Large intestine (tissue), 3 donors: ENCODE measurements around the gene SYT2. TPM values are rescaled to one million over a fixed set of nuclear protein-coding genes. Genes with fewer than 3 reads are reported as not detected.
"Not testable (repeated sequence)": the region's sequence is repeated elsewhere in the genome, so short reads cannot be mapped to it uniquely, and the experiment has no call there.

Experiments used
- DNase-seq, 2 donors: peaks; one replicate each; pipeline versions ENCODE4 v3.0.0 to v3.0.0-alpha.2; 2013
- H3K27ac ChIP-seq: one replicate; pipeline ENCODE4 v1.5.1; 2013; ENCODE audit warnings: low read length
- H3K27me3 ChIP-seq: 2 replicates; pipeline ENCODE4 v1.6.1; 2013; ENCODE audit warnings: low read length; ENCODE audit not compliant: control insufficient read depth, insufficient read depth
- H3K36me3 ChIP-seq: 2 replicates; pipeline ENCODE4 v1.6.1; 2013; ENCODE audit warnings: low read length; ENCODE audit not compliant: control insufficient read depth, insufficient read depth
- H3K4me1 ChIP-seq: one replicate; pipeline ENCODE4 v1.6.1; 2013; ENCODE audit warnings: low read length; ENCODE audit not compliant: control insufficient read depth, insufficient read depth
- H3K4me3 ChIP-seq: one replicate; pipeline ENCODE4 v1.5.1; 2013; ENCODE audit warnings: low read length
- H3K9me3 ChIP-seq: one replicate; pipeline ENCODE4 v1.6.1; 2013; ENCODE audit warnings: mild to moderate bottlenecking, low read depth, low read length, moderate library complexity; ENCODE audit not compliant: control insufficient read depth
- WGBS: methylation state at CpG from one replicate; pipeline ENCODE4 v1.1.5; 2013; ENCODE audit warnings: low lambda C conversion rate; ENCODE audit not compliant: insufficient coverage; 5-methylcytosine and 5-hydroxymethylcytosine counted together
- polyA plus RNA-seq: library from polyadenylated mRNA; unstranded; fragments of 120-200 nt; gene quantifications from one replicate; pipeline ENCODE4 v1.2.1, GENCODE V29; 2013

SYT2 gene
- polyA plus RNA-seq, 1 donor, result 1.4 TPM

DNA sequence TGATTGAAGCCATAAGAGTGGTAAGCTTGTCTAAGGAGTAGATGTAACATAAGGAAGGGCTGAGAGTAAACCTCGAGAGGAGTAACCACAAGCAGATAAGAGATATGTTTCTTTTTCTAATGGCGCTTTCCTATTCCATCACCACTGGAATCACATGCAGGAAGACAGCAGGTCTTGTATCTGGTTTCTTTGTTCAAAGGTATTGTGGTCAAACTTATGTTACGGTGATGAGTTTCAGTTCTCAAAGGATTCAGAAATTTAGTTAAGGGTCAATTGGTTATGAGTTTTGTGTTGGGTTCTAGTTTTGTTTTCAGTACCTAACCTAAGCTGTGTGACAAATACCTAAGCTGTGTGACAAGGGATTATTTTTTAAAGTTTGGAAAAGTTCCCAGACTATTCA is 163.5 kb downstream of the SYT2 start:
- not testable (repeated sequence) for H3K4me1 ChIP-seq, H3K36me3 ChIP-seq, H3K4me3 ChIP-seq, H3K27me3 ChIP-seq, H3K27ac ChIP-seq, DNase-seq, H3K9me3 ChIP-seq
- no CpG with 5 or more reads among the region's 3 CpGs for WGBS

DNA sequence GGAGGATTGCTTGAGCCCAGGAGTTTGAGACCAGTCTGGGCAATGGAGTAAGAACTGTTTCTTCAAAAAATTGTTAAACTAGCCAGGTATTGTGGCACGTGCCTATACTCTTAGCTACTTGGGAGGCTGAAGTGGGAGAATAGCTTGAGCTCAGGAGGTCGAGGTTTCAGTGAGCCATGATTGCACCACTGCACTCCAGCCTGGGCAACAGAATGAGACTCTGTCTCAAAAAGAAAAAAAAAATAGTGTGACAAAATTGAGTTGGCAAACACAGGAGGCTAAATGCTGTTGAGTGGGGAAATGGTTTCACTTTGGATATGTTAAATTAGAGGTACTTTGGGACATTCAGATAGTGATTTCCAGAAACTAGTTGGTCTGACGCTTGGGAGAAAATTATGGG is 163.9 kb downstream of the SYT2 start:
- 100% methylated on average over 2 of the region's 3 CpGs for WGBS
- DNase-seq, H3K27me3 ChIP-seq, H3K9me3 ChIP-seq, H3K27ac ChIP-seq, H3K4me3 ChIP-seq, H3K36me3 ChIP-seq, H3K4me1 ChIP-seq: not testable (repeated sequence)

DNA sequence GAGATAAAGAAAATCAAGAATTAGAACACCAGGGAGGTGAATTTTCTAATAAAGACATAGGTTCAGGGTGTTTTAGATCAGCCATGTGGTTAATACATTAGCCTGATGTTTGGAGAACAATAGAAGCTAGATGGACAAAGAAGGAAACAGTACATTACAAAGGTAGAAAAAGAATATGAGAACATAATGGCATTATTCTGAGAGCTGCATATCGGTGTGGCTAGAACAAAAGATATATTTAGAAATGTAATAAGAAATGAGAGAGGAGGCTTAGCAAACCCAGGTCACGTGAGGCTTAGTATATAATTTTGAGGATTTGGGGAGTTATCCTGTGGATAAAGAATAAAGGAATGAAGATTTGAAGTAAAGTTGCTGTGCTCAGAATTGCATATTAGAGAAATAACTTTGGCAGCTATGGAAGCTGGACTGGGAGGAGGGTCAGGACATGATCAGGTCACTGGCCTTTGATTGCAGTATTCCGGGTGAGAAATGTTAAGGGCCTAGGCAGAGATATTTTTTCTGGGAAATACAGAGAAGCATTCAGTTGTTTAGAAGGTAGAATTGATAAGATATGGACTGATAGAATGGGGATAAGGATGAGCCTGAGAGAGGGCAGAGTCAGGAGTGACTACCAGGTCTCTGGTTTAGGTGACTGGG is 164.5 kb downstream of the SYT2 start:
- not testable (repeated sequence) for H3K27ac ChIP-seq, H3K9me3 ChIP-seq, DNase-seq, H3K36me3 ChIP-seq, H3K27me3 ChIP-seq, H3K4me3 ChIP-seq, H3K4me1 ChIP-seq
- WGBS, result 90% methylated on average over 1 of the region's 3 CpGs

DNA sequence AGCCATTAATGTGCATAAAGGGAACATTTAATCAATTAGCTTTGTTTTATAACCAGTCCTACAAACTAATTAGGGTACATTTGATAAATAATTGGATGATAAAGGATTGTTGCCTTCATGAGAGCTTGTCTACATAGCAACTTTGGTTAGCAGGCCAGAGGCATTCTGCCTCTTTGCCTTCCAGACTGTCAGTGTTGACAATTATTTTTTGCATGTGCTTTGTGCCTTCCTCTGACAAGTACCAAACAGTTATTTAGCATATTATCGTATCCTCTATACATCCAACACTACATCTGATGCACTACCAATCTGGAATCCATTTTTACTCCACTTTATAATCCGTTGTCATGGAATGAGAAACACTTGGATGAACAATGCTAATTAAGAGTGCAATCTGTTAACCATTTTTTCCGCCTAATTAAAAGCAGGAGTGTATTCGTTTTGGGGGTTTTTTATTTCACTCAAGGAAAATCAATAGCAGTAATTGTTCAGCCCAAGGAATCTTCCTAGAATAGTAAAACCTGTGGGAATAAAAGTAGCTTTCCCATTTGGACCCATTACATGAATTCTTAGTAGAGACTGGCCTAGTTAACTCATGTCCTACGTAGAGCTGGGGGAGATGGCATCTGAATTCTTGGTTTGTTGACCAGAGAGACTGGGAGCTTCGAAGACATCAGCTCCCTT is 165.3 kb downstream of the SYT2 start:
- no CpG with 5 or more reads among the region's 6 CpGs for WGBS
- not testable (repeated sequence) for H3K27me3 ChIP-seq, DNase-seq, H3K4me1 ChIP-seq, H3K4me3 ChIP-seq, H3K36me3 ChIP-seq, H3K9me3 ChIP-seq
- peak overlapping the region; percentile 17 for H3K27ac ChIP-seq

DNA sequence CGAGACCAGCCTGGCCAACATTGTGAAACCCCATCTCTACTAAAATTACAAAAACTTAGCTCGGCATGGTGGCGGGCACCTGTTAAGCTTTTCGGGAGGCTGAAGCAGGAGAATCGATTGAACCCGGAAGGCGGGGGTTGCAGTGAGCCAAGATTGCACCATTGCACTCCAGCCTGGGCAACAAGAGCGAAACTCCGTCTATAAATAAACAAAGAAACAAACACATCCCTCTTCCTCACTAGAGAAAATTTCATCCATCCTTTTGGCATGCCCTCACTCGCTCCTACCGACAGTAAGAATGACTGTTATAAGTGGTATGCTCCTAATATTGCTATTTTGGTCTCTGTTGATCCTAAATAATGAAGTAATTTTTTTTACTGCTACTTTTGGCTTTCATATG is 166.7 kb downstream of the SYT2 start:
- not testable (repeated sequence) for DNase-seq, H3K4me1 ChIP-seq, H3K9me3 ChIP-seq, H3K36me3 ChIP-seq, H3K27me3 ChIP-seq
- 67% methylated on average over 2 of the region's 11 CpGs for WGBS
- H3K27ac ChIP-seq, result peak overlapping the region; percentile 57
- peak overlapping the region; percentile 16 for H3K4me3 ChIP-seq

DNA sequence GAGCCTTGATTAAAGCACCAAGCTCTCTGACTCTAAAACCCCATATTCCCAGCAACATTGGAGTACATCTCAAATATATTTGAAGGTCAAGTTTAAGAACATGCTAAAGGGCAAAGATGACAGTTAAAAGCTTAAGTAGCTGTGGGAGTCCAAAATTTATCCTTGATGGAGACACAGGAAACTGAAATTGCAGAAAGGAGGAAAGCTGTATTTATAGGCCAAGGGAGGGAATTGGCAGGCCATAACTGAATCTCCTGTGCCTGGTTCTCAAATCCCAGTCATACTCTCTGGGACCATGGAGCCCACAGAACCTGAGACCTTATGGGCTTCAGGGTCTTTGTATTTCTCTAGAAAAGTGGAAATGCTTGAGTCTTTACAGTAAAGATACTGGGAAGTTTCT is 167.8 kb downstream of the SYT2 start:
- DNase-seq, H3K27me3 ChIP-seq: not testable (repeated sequence)

DNA sequence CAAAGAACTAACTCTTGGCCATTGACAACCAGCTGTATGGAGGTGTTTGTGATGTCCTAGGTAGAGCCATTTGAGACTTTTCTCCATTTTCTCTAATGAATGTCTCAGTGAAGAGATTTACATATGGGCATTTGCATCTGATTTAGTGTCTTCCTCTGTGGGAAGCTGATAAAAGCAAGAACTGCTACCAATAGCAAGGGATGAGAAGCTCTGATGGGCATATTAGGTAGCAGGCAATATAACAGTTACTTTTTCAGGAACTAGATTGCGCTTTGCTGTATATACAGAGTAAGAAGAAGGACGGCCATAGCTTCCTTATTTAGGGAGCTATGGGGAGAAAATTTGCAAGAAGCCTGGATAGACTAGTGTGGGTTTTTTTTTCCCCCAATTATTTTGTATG is 169.4 kb downstream of the SYT2 start:
- H3K27me3 ChIP-seq, DNase-seq, H3K9me3 ChIP-seq, H3K36me3 ChIP-seq, H3K4me1 ChIP-seq: not testable (repeated sequence)
- WGBS, result no CpG with 5 or more reads among the region's 2 CpGs
- Histone ChIP-seq H3K4me3 (peak overlapping the region; percentile 49), H3K27ac (peak overlapping the region; percentile 73)

More for the DNA sequence above, 167.8 kb downstream of the SYT2 start:
- not testable (repeated sequence) for H3K9me3 ChIP-seq, H3K36me3 ChIP-seq, H3K4me1 ChIP-seq
- Histone ChIP-seq H3K4me3 (peak overlapping the region; percentile 49), H3K27ac (peak overlapping the region; percentile 57)

Other genes with a start within 250 kb of the SYT2 start
- 39.7 TPM for gene KDM5B, start 98.0 kb upstream of the SYT2 start, polyA plus RNA-seq
- gene PCAT6, start 100.5 kb upstream of the SYT2 start, polyA plus RNA-seq, result 2.1 TPM
- gene RABIF, start 178.7 kb upstream of the SYT2 start, polyA plus RNA-seq, result 11.1 TPM
- gene KLHL12, start 216.8 kb upstream of the SYT2 start, polyA plus RNA-seq, result 25.9 TPM
- gene ADIPOR1, start 247.9 kb upstream of the SYT2 start, polyA plus RNA-seq, result 73.8 TPM